K562 (cell line): ENCODE results near the gene KCNQ4. TPM values are rescaled to one million over a fixed set of nuclear protein-coding genes. Genes with fewer than 3 reads are reported as not detected.

Experiments
- ATAC-seq: fragments of 200-7000 bp; cut with Tn5 transposase; 3 replicates; pipeline ENCODE4 v1.9.1; 2020; ENCODE audit warnings: moderate library complexity
- BruUV-seq: library from RNA; stranded (reverse); fragments of 400-500 nt; replicated peaks from 2 replicates; lab custom pipeline; 2021; lab: Mats Ljungman, UMichigan
- CTCF ChIA-PET: fragments of 300-600 bp; formaldehyde crosslinking; extraction: SDS; loops from one replicate; lab custom pipeline; 2021; ENCODE audit warnings: low intra/inter-chr PET ratio; lab: Yijun Ruan, JAX
- POLR2A ChIA-PET: fragments of 300-600, 350-650 bp; sonication (Branson Sonifier 250); formaldehyde crosslinking; extraction: SDS; loops from one replicate; lab custom pipeline; 2021; ENCODE audit warnings: antibody characterized with exemption, inconsistent platforms; lab: Yijun Ruan, JAX
- DNase-seq, 4 experiments: peaks; one replicate each; pipeline versions ENCODE4 v3.0.0 to v3.0.0-alpha.2; 2011 to 2018; ENCODE audit warnings: low spot score in 3 of 4, mixed read lengths in 3 of 4; ENCODE audit errors: extremely low read depth in 1 of 4
- FAIRE-seq: peaks from 2 replicates; lab custom pipeline; 2011; peaks lifted over from hg19 to GRCh38; lab: Jason Lieb, UNC
- H2AFZ ChIP-seq: 2 replicates; pipeline ENCODE4 v1.6.0; 2011; ENCODE audit warnings: low read depth, low read length, control low read depth, inconsistent platforms
- H3K27ac ChIP-seq: fragments of 200-600 bp; 3 replicates; pipeline ENCODE4 v1.8.0; 2011; ENCODE audit warnings: low read depth, mild to moderate bottlenecking, control low read depth, inconsistent platforms, low read length, moderate library complexity, mixed read lengths; ENCODE audit errors: extremely low read depth
- H3K27me3 ChIP-seq, 2 experiments: fragments of 300-600 bp in 1 of 2; 2 replicates in 1 of 2; 3 replicates in 1 of 2; pipeline versions ENCODE4 v1.6.0 to v1.8.0; 2011; ENCODE audit warnings: inconsistent platforms in 2 of 2, low read length in 2 of 2, mild to moderate bottlenecking in 1 of 2, mixed read lengths in 1 of 2, moderate library complexity in 1 of 2; ENCODE audit not compliant: control insufficient read depth in 2 of 2, insufficient read depth in 2 of 2
- H3K36me3 ChIP-seq: fragments of 300-600 bp; 3 replicates; pipeline ENCODE4 v1.8.0; 2011; ENCODE audit warnings: mild to moderate bottlenecking, low read length, inconsistent platforms; ENCODE audit not compliant: control insufficient read depth, insufficient read depth
- H3K4me1 ChIP-seq, 2 experiments: fragments of 200-600 bp in 1 of 2; replicated peaks in 1 of 2; 2 replicates in 1 of 2; 3 replicates in 1 of 2; pipeline versions ENCODE4 v1.5.1 to v1.8.0; 2011; ENCODE audit warnings: inconsistent platforms in 2 of 2, low read length in 2 of 2, mild to moderate bottlenecking in 1 of 2, mixed read lengths in 1 of 2, moderate library complexity in 1 of 2; ENCODE audit not compliant: control insufficient read depth in 2 of 2, insufficient read depth in 2 of 2
- H3K4me2 ChIP-seq: 2 replicates; pipeline ENCODE4 v1.6.1; 2011; ENCODE audit warnings: low read length, control low read depth, inconsistent platforms, mixed read lengths; ENCODE audit not compliant: insufficient read depth
- H3K4me3 ChIP-seq: fragments of 200-600 bp; sonication (generic), shearing (Covaris generic); 2 replicates; pipeline ENCODE4 v1.5.1; 2016; ENCODE audit warnings: control low read depth, inconsistent platforms
- H3K79me2 ChIP-seq: fragments of 200-600 bp; 3 replicates; pipeline ENCODE4 v1.8.0; 2011; ENCODE audit warnings: low read length, inconsistent platforms; ENCODE audit not compliant: control insufficient read depth, insufficient read depth
- H3K9ac ChIP-seq, 2 experiments: 2 replicates each; pipeline versions ENCODE4 v1.6.0 to v1.6.1; 2011; ENCODE audit warnings: low read depth in 2 of 2, low read length in 2 of 2, control low read depth in 1 of 2, inconsistent platforms in 1 of 2, mild to moderate bottlenecking in 1 of 2, mixed read lengths in 1 of 2; ENCODE audit not compliant: insufficient read depth in 1 of 2
- H3K9me1 ChIP-seq: one replicate; pipeline ENCODE4 v1.6.0; 2011; ENCODE audit warnings: inconsistent platforms, mild to moderate bottlenecking, low read length, moderate library complexity; ENCODE audit not compliant: control insufficient read depth, insufficient read depth
- H3K9me3 ChIP-seq: replicated peaks from 2 replicates; pipeline ENCODE4 v1.5.1; 2011; ENCODE audit warnings: low read depth, low read length, inconsistent platforms; ENCODE audit not compliant: control insufficient read depth, insufficient read depth
- H4K20me1 ChIP-seq: replicated peaks from 2 replicates; pipeline ENCODE4 v1.6.1; 2011; ENCODE audit warnings: low read length, inconsistent platforms, mixed read lengths; ENCODE audit not compliant: control insufficient read depth, insufficient read depth
- KAT8 ChIP-seq: fragments of 450-650 bp; IDR thresholded peaks from 2 replicates; pipeline ENCODE4 v1.6.1; 2016; ENCODE audit warnings: low read depth, mild to moderate bottlenecking
- ZNF282 ChIP-seq: sonication (generic); formaldehyde crosslinking; IDR thresholded peaks from 2 replicates; pipeline ENCODE4 v1.8.1; 2023; ENCODE audit warnings: missing genetic modification reagents
- ZNF589 ChIP-seq: fragments of 200-800 bp; sonication (Bioruptor generic); IDR thresholded peaks from 2 replicates; pipeline ENCODE4 v1.6.1; 2016; ENCODE audit warnings: low read depth, missing genetic modification characterization, missing compliant biosample characterization
- WGBS: fragments of 100-300 bp; shearing (Covaris generic); methylation state at CpG from one replicate; pipeline ENCODE4 v1.1.6; 2016; ENCODE audit warnings: low coverage, mixed read lengths; ENCODE audit not compliant: insufficient coverage; ENCODE audit errors: missing lambda C conversion rate; 5-methylcytosine and 5-hydroxymethylcytosine counted together
- in situ Hi-C: fragments of 300-500 bp; cut with MboI; formaldehyde crosslinking; loops from 4 replicates; pipeline ENCODE4 v1.15.0; 2018; ENCODE audit warnings: inconsistent platforms, mixed read lengths
- intact Hi-C: fragments of 100-400 bp; cut with micrococcal nuclease; formaldehyde crosslinking; loops from 2 replicates; pipeline ENCODE4 v1.14.2; 2022
- polyA plus RNA-seq, 8 experiments: library from polyadenylated mRNA; depleted of rRNA in 4 of 8; stranded (reverse) in 5 of 8; unstranded in 3 of 8; fragments of >200 nt; fragmentation: Nextera tagmentation in 2 of 8; fragmentation: Illumina TruSeq in 1 of 8; extraction: Ambion mirVana in 2 of 8; extraction: Trizol in 1 of 8; gene quantifications; 2 replicates each; pipeline versions ENCODE4 v1.2.1 to v1.2.3, GENCODE V29; 2011 to 2014; ENCODE audit warnings: inconsistent platforms in 1 of 8, missing spikeins in 1 of 8
- total RNA-seq, 7 experiments: library from RNA; depleted of rRNA in 6 of 7; stranded (reverse); fragments of >200 nt in 6 of 7; fragmentation: Illumina TruSeq in 2 of 7; extraction: Trizol in 2 of 7; gene quantifications; 2 replicates each; pipeline versions ENCODE4 v1.2.1 to v1.2.3, GENCODE V29; 2011 to 2021; ENCODE audit warnings: low replicate concordance in 1 of 7
- TF ChIP-seq, protein P1 (sequence below), 2 experiments: IDR thresholded peaks in 1 of 2; conservative IDR thresholded peaks in 1 of 2; 2 replicates each; pipeline ENCODE4 v1.6.1; 2016; ENCODE audit warnings: low read depth in 2 of 2, mild to moderate bottlenecking in 1 of 2, missing compliant biosample characterization in 1 of 2, missing genetic modification characterization in 1 of 2, moderate library complexity in 1 of 2
- TF ChIP-seq, protein P2 (sequence below): sonication (generic); formaldehyde crosslinking; IDR thresholded peaks from 2 replicates; pipeline ENCODE4 v1.8.1; 2023; ENCODE audit warnings: mild to moderate bottlenecking, missing genetic modification reagents
- TF ChIP-seq, protein P3 (sequence below): fragments of 250-450 bp; sonication (Bioruptor Pico); IDR thresholded peaks from 2 replicates; pipeline ENCODE4 v1.8.0; 2021; ENCODE audit warnings: mild to moderate bottlenecking, moderate library complexity
- TF ChIP-seq, protein P4 (sequence below): fragments of 450-650 bp; formaldehyde crosslinking; IDR thresholded peaks from 2 replicates; pipeline ENCODE4 v1.4.0; 2020; ENCODE audit warnings: mild to moderate bottlenecking, mixed read lengths
- TF ChIP-seq, protein P5 (sequence below), 3 experiments: fragments of 200-800 bp in 1 of 3; fragments of 250-450 bp in 1 of 3; fragments of 450-650 bp in 1 of 3; sonication (Bioruptor Pico) in 1 of 3; sonication (Bioruptor generic) in 1 of 3; formaldehyde crosslinking in 1 of 3; IDR thresholded peaks; 2 replicates each; pipeline versions ENCODE4 v1.6.1 to v1.8.0; 2016 to 2022; ENCODE audit warnings: mild to moderate bottlenecking in 2 of 3, missing genetic modification characterization in 2 of 3, missing compliant biosample characterization in 1 of 3, moderate library complexity in 1 of 3

Gene KCNQ4
- total and polyA plus RNA-seq, 9 of the 15 experiments (the other 6 are each of a cell fraction or from before 2014, with no cell fraction given), result 0.07 to 4.1 (median 0.79) TPM

DNA sequence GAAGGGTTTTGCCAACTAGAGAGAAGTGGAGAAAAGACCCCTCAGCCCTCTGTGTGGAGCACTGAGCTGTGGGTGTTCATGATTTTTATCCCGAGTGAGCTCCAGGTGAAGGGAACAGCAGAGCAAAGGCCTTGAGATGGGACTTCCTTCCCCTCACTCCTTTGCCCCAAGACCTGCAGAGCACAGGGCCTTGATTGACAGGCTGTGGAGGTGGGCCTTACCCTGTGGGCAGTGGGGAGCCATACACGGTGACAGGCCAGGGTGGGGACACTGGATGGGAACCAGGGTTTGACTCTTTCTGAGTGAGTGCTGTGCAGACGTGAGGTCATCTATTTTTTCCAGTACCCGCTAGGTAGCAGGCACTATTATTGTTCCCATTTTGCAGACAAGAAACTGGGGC, 10.5 kb downstream of the KCNQ4 start:
- H4K20me1 ChIP-seq, result peaks cover 9% of the 10 kb centered on the region; the same call in 1 of the 2 replicates
- no peak for DNase-seq
- in situ Hi-C loops, result no loop called here
- ChIA-PET CTCF (no interaction called here), POLR2A (interaction anchor here (0.6 to 1.6 kb wide), 3 partner anchors 10 to 82 kb away, joined by 4 to 5 read pairs (median 4); no protein-coding TSS in a partner anchor)
- no peaks in the 10 kb centered on the region for H3K9me1 ChIP-seq
- H3K4me3 ChIP-seq, result no peak overlapping the region
- no peak for FAIRE-seq
- H3K79me2 ChIP-seq, result no peaks in the 10 kb centered on the region
- H3K4me2 ChIP-seq, result no peak overlapping the region
- no peak overlapping the region for H2AFZ ChIP-seq
- H3K27ac ChIP-seq, result no peak overlapping the region
- no peaks in the 10 kb centered on the region for H3K36me3 ChIP-seq
- H3K9me3 ChIP-seq, result no peaks in the 10 kb centered on the region
- no peaks in the 10 kb centered on the region for H3K27me3 ChIP-seq
- H3K9ac ChIP-seq, result no peak overlapping the region
- peaks cover 0 to 14% of the 10 kb centered on the region in 2 experiments; a peak in 4 of 5 replicates for H3K4me1 ChIP-seq
- 59% methylated on average over 4 of the region's 4 CpGs for WGBS
- BruUV-seq, result no TSS peak
- intact Hi-C loops, result no loop called here
- no peak for ATAC-seq
- TF ChIP-seq, protein P1, sequence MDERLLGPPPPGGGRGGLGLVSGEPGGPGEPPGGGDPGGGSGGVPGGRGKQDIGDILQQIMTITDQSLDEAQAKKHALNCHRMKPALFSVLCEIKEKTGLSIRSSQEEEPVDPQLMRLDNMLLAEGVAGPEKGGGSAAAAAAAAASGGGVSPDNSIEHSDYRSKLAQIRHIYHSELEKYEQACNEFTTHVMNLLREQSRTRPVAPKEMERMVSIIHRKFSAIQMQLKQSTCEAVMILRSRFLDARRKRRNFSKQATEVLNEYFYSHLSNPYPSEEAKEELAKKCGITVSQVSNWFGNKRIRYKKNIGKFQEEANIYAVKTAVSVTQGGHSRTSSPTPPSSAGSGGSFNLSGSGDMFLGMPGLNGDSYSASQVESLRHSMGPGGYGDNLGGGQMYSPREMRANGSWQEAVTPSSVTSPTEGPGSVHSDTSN (CRISPR knock-in tag; IDR thresholded peaks at IDR 0.05; ENCODE audit: low read depth), result peak; percentile 38; the same call in 1 of the 2 replicates
- TF ChIP-seq, protein P1 (tag; conservative IDR thresholded peaks at IDR 0.05; ENCODE audit: low read depth), result no peak
- TF ChIP-seq, protein P2, sequence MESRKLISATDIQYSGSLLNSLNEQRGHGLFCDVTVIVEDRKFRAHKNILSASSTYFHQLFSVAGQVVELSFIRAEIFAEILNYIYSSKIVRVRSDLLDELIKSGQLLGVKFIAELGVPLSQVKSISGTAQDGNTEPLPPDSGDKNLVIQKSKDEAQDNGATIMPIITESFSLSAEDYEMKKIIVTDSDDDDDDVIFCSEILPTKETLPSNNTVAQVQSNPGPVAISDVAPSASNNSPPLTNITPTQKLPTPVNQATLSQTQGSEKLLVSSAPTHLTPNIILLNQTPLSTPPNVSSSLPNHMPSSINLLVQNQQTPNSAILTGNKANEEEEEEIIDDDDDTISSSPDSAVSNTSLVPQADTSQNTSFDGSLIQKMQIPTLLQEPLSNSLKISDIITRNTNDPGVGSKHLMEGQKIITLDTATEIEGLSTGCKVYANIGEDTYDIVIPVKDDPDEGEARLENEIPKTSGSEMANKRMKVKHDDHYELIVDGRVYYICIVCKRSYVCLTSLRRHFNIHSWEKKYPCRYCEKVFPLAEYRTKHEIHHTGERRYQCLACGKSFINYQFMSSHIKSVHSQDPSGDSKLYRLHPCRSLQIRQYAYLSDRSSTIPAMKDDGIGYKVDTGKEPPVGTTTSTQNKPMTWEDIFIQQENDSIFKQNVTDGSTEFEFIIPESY, result peak; percentile 39; the same call in 1 of the 2 replicates
- TF ChIP-seq, protein P3, sequence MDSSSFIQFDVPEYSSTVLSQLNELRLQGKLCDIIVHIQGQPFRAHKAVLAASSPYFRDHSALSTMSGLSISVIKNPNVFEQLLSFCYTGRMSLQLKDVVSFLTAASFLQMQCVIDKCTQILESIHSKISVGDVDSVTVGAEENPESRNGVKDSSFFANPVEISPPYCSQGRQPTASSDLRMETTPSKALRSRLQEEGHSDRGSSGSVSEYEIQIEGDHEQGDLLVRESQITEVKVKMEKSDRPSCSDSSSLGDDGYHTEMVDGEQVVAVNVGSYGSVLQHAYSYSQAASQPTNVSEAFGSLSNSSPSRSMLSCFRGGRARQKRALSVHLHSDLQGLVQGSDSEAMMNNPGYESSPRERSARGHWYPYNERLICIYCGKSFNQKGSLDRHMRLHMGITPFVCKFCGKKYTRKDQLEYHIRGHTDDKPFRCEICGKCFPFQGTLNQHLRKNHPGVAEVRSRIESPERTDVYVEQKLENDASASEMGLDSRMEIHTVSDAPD (CRISPR knock-in tag), result no peak
- TF ChIP-seq ZNF589 (CRISPR knock-in tag) (no peak), ZNF282 (CRISPR knock-in tag) (no peak), KAT8 (no peak)
- TF ChIP-seq, protein P4, sequence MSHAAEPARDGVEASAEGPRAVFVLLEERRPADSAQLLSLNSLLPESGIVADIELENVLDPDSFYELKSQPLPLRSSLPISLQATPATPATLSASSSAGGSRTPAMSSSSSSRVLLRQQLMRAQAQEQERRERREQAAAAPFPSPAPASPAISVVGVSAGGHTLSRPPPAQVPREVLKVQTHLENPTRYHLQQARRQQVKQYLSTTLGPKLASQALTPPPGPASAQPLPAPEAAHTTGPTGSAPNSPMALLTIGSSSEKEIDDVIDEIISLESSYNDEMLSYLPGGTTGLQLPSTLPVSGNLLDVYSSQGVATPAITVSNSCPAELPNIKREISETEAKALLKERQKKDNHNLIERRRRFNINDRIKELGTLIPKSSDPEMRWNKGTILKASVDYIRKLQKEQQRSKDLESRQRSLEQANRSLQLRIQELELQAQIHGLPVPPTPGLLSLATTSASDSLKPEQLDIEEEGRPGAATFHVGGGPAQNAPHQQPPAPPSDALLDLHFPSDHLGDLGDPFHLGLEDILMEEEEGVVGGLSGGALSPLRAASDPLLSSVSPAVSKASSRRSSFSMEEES (CRISPR knock-in tag), result no peak
- TF ChIP-seq, protein P5, sequence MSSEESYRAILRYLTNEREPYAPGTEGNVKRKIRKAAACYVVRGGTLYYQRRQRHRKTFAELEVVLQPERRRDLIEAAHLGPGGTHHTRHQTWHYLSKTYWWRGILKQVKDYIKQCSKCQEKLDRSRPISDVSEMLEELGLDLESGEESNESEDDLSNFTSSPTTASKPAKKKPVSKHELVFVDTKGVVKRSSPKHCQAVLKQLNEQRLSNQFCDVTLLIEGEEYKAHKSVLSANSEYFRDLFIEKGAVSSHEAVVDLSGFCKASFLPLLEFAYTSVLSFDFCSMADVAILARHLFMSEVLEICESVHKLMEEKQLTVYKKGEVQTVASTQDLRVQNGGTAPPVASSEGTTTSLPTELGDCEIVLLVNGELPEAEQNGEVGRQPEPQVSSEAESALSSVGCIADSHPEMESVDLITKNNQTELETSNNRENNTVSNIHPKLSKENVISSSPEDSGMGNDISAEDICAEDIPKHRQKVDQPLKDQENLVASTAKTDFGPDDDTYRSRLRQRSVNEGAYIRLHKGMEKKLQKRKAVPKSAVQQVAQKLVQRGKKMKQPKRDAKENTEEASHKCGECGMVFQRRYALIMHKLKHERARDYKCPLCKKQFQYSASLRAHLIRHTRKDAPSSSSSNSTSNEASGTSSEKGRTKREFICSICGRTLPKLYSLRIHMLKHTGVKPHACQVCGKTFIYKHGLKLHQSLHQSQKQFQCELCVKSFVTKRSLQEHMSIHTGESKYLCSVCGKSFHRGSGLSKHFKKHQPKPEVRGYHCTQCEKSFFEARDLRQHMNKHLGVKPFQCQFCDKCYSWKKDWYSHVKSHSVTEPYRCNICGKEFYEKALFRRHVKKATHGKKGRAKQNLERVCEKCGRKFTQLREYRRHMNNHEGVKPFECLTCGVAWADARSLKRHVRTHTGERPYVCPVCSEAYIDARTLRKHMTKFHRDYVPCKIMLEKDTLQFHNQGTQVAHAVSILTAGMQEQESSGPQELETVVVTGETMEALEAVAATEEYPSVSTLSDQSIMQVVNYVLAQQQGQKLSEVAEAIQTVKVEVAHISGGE (CRISPR knock-in tag; IDR thresholded peaks at IDR 0.05), result no peak
